ENCODE measurements around the gene MRPL18.
"Not testable (repeated sequence)": the region's sequence is repeated elsewhere in the genome, so short reads cannot be mapped to it uniquely, and the experiment has no call there.

MRPL18 gene

DNA sequence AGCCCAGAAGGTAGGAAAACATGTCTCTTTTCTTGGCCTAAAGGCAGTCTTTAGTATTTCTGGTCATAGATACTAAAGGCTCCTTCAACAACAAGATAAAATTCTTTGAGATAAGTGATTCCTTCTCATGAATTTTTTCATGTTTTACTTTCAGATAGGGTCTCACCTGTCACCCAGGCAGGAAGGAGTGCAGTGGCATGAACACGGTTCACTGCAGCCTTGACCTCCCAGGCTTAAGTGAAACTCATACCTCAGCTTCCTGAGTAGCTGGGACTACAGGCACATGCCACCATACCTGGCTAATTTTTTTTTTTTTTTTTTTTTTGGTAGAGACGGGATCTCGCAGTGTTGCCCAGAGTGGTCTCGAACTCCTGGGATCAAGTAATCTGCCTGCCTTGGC lies 18.9 kb downstream of the MRPL18 start:
- DNase-seq (ENCODE audit: low read depth in 1 of 2, low spot score in 1 of 2) = no peak
- H3K27me3 ChIP-seq (ENCODE audit: insufficient read depth, poor library complexity, severe bottlenecking) = no peaks in the 10 kb centered on the region
- no peak overlapping the region for H3K27ac ChIP-seq (replicated peaks)
- TF ChIP-seq GABPA (IDR thresholded peaks at IDR 0.05; ENCODE audit: low read depth) (no peak), POLR2AphosphoS5 (IDR thresholded peaks at IDR 0.05; ENCODE audit: low read depth) (no peak), SPI1 (IDR thresholded peaks at IDR 0.05; ENCODE audit: borderline replicate concordance, low read depth) (no peak)
- TF ChIP-seq, protein P1, sequence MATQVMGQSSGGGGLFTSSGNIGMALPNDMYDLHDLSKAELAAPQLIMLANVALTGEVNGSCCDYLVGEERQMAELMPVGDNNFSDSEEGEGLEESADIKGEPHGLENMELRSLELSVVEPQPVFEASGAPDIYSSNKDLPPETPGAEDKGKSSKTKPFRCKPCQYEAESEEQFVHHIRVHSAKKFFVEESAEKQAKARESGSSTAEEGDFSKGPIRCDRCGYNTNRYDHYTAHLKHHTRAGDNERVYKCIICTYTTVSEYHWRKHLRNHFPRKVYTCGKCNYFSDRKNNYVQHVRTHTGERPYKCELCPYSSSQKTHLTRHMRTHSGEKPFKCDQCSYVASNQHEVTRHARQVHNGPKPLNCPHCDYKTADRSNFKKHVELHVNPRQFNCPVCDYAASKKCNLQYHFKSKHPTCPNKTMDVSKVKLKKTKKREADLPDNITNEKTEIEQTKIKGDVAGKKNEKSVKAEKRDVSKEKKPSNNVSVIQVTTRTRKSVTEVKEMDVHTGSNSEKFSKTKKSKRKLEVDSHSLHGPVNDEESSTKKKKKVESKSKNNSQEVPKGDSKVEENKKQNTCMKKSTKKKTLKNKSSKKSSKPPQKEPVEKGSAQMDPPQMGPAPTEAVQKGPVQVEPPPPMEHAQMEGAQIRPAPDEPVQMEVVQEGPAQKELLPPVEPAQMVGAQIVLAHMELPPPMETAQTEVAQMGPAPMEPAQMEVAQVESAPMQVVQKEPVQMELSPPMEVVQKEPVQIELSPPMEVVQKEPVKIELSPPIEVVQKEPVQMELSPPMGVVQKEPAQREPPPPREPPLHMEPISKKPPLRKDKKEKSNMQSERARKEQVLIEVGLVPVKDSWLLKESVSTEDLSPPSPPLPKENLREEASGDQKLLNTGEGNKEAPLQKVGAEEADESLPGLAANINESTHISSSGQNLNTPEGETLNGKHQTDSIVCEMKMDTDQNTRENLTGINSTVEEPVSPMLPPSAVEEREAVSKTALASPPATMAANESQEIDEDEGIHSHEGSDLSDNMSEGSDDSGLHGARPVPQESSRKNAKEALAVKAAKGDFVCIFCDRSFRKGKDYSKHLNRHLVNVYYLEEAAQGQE (IDR thresholded peaks at IDR 0.05; ENCODE audit: insufficient replicate concordance, low read depth) = no peak
- TF ChIP-seq, protein P2, sequence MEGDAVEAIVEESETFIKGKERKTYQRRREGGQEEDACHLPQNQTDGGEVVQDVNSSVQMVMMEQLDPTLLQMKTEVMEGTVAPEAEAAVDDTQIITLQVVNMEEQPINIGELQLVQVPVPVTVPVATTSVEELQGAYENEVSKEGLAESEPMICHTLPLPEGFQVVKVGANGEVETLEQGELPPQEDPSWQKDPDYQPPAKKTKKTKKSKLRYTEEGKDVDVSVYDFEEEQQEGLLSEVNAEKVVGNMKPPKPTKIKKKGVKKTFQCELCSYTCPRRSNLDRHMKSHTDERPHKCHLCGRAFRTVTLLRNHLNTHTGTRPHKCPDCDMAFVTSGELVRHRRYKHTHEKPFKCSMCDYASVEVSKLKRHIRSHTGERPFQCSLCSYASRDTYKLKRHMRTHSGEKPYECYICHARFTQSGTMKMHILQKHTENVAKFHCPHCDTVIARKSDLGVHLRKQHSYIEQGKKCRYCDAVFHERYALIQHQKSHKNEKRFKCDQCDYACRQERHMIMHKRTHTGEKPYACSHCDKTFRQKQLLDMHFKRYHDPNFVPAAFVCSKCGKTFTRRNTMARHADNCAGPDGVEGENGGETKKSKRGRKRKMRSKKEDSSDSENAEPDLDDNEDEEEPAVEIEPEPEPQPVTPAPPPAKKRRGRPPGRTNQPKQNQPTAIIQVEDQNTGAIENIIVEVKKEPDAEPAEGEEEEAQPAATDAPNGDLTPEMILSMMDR (IDR thresholded peaks at IDR 0.05; ENCODE audit: insufficient read depth, low read length) = no peak
- H3K4me3 ChIP-seq (replicated peaks; ENCODE audit: insufficient read depth, low read length) = no peak overlapping the region

DNA sequence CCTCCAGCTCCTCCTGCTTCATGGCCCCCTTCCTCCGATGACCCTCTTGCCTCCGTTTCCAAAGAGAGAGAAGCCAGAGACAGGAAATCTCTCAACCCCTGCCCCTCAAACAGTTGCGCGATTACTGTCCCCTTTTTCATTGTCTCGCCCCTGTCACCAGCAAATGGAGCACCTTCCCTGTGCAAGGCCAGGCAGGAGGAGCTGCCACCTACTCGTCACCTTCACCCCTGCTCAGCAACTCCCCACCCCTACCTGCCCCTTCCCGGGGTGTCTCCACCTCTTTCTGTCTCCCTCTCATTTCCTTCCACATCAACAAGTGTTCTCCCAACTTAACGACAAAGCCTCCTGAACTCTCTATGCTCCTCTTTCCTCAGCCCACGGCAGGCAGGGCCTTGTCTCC lies 23.5 kb downstream of the MRPL18 start:
- Histone ChIP-seq H3K27me3 (ENCODE audit: insufficient read depth, poor library complexity, severe bottlenecking) (no peaks in the 10 kb centered on the region), H3K4me3 (replicated peaks; ENCODE audit: insufficient read depth, low read length) (no peak overlapping the region), H3K27ac (replicated peaks) (no peak overlapping the region)
- DNase-seq (ENCODE audit: low read depth in 1 of 2, low spot score in 1 of 2) = no peak
- TF ChIP-seq, protein P1 (IDR thresholded peaks at IDR 0.05; ENCODE audit: insufficient replicate concordance, low read depth) = no peak
- TF ChIP-seq, protein P2 (IDR thresholded peaks at IDR 0.05; ENCODE audit: insufficient read depth, low read length) = no peak
- no peak for TF ChIP-seq SPI1 (IDR thresholded peaks at IDR 0.05; ENCODE audit: borderline replicate concordance, low read depth)
- no peak for TF ChIP-seq GABPA (IDR thresholded peaks at IDR 0.05; ENCODE audit: low read depth)
- no peak for TF ChIP-seq POLR2AphosphoS5 (IDR thresholded peaks at IDR 0.05; ENCODE audit: low read depth)

DNA sequence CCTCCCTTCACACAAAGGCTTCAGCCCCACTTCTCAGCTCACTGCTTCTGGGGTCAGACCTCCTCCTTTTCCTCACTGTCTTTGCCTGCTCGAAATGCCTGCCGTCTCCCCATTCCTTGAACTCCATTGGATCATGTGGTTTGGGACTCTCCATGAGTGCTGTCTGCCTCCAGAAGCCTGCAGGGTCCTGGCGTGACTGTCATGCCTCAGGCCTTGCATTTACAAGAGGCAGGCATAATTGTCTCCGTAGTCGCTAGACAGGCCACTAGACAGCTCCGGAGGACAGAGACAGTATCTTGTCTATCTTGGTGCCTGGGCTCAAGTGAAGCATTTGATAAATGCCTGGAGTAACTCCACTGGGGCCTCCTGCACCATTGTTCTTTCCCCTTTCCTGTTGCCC lies 25.1 kb downstream of the MRPL18 start:
- H3K27me3 ChIP-seq (ENCODE audit: insufficient read depth, poor library complexity, severe bottlenecking) = no peaks in the 10 kb centered on the region
- DNase-seq (ENCODE audit: low read depth in 1 of 2, low spot score in 1 of 2) = no peak
- TF ChIP-seq SPI1 (IDR thresholded peaks at IDR 0.05; ENCODE audit: borderline replicate concordance, low read depth) = no peak
- no peak for TF ChIP-seq POLR2AphosphoS5 (IDR thresholded peaks at IDR 0.05; ENCODE audit: low read depth)
- no peak for TF ChIP-seq GABPA (IDR thresholded peaks at IDR 0.05; ENCODE audit: low read depth)
- TF ChIP-seq, protein P2 (IDR thresholded peaks at IDR 0.05; ENCODE audit: insufficient read depth, low read length) = no peak
- TF ChIP-seq, protein P1 (IDR thresholded peaks at IDR 0.05; ENCODE audit: insufficient replicate concordance, low read depth) = no peak
- no peak overlapping the region for H3K27ac ChIP-seq (replicated peaks)
- no peak overlapping the region for H3K4me3 ChIP-seq (replicated peaks; ENCODE audit: insufficient read depth, low read length)

- H3K27ac ChIP-seq (replicated peaks); H3K4me3 ChIP-seq (replicated peaks; ENCODE audit: insufficient read depth, low read length); H3K27me3 ChIP-seq (ENCODE audit: insufficient read depth, poor library complexity, severe bottlenecking); DNase-seq (ENCODE audit: low read depth in 1 of 2, low spot score in 1 of 2): not testable (repeated sequence)
Observed at GRCh38 chr6:159816775-159817174, 26.5 kb downstream of the MRPL18 start.
